NCI-H460 (cell line): ENCODE measurements around the gene TMEM94. TPM values are rescaled to one million over a fixed set of nuclear protein-coding genes. Genes with fewer than 3 reads are reported as not detected.
"Not testable (repeated sequence)": the region's sequence is repeated elsewhere in the genome, so short reads cannot be mapped to it uniquely, and the experiment has no call there.

ENCODE experiments used
- DNase-seq: peaks from one replicate; pipeline ENCODE4 v3.0.0-alpha.2; 2016; ENCODE audit warnings: low read depth; ENCODE audit errors: extremely low read depth
- total RNA-seq: library from RNA; depleted of rRNA; stranded (reverse); fragments of >200 nt; shearing (Covaris generic); gene quantifications from 2 replicates; pipeline ENCODE4 v1.2.3, GENCODE V29; 2014

TMEM94 gene
- total RNA-seq, 1 experiment from 2014 or later: 49.8 TPM

DNA sequence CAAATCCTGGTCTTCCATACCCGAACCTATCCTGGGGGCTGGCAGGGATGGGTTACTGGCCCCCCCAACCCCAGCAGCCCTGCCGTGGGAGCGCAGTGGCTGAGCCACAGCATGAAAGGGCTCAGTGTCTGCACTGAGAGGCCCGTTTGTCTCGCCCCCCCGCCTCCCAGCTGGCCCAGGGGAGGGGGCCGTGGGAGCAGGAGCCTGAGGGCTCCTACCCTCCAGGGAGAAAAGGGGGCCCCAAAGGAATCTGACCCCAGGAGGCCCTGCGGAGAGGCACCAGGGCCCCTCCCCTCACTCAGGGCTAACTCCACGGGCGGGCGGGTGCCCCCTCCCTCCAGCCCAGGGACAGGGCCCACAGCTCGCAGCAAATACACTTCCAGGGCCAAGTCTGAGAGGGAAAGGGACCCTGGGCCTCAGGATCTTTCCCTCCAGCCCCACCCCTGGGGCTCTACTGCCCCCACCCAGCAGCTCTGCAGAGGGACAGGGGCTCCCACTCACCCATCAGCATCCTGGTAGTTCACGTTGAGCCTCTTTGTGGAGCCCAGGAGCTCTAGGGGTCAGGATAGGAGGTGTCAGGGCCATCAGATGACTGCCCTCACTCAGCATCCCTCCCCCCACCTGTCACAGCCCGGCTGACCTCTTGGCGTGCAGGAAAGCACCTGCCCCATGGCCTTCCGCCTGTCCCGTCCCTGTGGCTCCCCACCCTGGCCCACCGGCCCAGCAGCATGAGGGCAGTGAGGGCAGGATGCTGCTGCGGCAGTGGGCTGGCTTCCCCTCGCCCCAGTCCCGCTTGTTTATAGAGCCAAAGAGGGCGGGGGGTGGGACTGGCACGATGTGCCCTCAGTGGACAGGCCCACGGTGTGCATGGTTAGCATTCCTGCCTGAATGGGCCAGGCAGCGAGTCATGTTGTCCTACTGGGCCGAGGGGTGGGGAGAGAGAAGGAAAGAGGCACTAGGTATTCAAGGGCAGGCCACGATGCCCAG is 51.6 kb downstream of the TMEM94 start:
- DNase-seq: no peak

DNA sequence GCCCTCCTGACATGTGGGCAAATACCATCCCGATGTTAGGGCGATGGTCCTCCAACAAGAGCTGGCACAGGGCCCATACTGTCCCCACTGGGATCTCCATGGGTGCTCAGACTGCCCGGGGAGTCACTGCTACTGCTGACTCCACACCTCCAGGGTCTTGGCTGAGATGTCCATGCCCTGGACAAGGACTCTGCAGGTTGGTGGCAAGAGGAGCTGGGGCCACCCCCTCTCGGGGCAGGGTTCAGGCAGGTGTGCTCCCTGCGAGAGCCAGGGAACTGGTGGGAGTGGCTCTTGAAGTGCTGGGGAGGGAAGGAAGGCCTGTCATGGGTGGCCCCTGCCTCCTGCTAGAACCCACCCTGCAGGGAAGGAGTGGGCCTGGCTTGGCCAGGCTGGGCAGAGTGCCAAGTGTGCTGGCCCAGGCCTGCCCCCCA is 52.5 kb downstream of the TMEM94 start:
- DNase-seq: no peak

DNA sequence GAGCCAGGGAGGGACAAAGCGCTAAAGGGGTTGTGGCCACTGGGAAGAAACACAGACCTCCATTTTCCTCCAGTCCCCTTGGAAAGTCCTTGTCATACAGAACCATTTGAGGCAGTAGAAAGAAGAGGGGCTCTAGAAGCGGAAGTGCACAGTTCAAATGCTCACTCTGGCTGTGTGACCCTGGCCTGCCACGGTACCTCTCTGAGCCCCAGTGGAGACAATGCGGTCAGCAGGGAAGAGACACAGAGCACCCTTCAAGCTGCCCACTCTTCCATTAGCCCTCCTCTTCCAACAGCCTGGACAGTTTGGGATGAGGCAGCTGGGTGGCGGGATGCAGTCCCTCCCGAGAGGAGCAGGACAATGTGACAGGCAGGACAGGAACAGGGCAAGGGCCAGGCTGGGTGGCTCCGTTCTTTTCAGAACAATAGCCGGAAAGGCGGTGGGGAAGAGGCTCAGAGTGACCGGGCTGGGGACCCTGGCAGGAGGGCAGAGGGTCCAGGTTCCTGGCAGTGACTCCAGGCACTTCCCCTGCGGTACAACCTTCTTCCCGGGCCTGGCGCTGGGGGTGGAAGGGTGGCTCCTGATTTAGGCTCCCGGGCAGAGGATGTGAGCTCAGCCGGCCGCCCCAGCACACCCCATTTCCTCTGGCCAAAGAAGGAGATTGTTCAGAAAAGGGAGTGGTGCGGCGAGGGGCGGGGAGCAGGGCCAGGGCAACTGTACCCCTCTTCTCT is 53.3 kb downstream of the TMEM94 start:
- DNase-seq: no peak

DNA sequence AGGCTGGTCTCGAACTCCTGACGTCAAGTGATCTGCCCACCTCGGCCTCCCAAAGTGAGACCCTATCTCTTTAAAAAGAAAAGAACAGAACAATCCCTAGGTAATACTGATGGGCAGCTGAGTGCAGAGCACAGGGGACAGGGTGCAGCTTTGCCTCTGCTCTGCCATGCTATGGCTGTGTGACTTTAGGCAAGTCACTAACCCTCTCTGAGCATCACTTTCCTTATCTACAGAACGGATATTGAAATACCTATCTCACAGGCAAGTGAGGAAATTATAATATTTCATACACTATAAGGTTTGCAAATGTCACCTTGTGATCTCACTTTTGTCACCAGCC is 54.8 kb downstream of the TMEM94 start:
- no peak for DNase-seq

DNA sequence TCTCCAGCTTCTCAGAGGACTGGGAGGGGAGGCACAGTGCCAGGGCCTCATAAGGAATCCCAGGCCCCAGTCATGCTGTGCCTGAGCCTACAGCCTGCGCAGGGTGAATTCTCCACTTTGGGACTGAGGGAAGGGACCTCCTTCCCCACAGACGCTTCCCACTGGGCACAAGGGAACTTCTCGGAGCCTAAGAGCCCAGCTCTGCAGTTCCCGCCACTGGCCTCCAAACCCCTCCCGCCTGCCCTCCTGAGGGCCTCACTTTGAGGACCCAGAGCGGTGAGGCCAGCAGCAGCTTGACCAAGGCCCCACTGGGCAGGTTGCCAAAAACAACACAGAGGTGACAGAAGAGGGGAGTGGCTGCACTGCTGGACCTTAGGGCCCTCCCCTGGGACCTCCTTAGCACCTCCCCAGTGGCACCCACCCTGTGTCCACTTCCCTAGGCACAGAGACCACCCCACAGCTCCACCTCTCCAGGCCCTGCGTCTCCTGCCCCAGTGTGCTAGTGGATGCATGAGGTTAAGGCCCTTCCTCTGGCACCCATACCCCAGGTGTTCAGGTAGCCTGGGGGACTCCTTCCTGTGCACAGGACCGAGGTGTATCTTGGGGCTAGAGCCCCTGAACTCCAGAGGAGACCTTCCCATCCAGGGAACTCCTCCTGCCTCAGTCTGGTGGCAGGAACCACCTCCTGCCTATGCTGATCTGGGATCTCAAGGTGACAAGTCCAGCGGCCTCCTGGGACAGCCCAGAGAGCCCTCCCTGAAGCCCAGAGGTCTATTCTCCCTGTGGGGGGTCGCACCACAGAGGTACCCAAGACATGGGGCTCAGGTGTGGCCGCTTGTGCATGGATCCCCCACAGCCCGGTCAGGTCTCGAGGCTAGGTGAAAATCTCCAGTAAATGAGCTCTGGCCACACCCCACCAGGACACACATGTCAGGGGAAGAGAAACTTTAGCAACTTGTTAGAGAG is 55.5 kb downstream of the TMEM94 start:
- no peak for DNase-seq

DNA sequence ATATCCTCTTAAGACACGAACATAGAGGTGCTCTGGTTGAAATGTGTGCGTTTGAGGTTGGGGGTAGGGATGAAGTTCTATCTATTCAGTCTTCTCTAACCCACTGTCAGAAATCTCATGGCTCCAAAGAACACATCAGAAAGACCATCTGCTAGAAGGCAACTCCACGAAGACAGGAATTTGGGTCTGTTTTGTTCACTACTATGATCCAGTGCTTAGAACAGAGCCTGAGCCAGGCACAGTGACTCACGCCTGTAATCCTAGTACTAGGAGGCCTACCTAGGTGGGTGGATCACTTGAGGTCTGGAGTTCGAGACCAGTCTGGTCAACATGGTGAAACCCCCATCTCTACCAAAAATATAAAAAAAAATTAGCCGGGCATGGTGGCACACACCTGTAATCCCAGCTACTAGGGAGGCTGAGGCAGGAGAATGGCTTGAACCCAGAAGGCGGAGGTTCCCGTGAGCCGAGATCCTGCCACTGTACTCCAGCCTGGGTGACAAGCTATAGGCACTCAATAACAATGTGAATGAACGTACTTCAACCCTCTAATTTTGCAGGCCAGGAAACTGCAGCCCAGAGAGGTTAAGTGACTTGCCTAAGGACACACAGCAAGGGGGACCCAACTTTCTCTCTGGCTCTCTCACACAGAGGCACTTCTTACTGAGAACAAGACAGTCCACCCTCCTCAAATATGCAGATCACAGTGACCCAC is 56.6 kb downstream of the TMEM94 start:
- no peak for DNase-seq

DNA sequence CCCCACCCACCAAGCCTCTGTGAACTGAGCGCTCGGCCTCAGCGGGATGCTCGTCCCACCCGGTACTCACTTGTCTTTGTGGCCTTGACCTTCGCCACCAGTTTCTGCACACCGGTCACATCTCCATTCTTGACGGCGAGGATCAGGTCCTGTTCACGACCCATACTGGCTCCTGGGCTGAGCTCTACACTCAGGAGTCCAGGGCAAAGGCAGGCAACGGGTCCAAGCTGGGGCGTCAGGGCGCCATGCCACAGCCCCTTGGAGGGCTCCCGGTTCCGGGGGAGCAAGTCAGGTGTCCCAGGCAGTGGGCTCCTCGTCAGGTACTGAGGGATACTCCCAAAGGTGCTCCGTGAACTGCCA is 57.2 kb downstream of the TMEM94 start:
- no peak for DNase-seq

DNA sequence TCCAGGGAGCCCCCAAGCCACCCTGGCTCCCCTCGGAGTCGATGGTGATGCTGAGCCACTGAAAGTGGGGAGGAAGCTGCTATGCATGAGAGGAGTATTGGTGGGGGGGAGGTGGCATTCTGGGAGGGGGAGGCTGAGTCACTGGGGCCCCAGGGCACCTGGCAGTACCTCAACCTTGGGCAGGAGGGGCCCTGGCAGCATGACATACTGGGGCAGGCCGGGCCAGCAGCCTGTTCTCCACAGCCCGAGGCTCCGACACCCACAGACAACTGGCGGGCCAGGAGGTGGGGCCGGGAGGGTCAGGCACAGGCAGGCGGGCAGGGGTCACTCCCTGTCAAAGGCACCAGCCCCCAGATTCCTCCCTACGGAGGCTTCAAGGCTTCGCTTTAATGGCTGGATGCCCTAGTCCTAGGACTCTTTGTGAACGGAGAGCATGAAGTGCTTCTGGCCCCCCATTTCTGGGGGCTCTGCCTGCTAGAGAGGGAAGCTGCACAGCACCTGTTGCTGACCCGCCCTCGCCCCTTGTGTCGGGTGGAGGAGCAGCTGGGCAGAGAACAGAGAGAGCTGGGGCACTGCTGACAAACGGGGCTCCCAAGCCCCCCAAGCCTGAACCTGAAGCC is 58.0 kb downstream of the TMEM94 start:
- DNase-seq: no peak

DNA sequence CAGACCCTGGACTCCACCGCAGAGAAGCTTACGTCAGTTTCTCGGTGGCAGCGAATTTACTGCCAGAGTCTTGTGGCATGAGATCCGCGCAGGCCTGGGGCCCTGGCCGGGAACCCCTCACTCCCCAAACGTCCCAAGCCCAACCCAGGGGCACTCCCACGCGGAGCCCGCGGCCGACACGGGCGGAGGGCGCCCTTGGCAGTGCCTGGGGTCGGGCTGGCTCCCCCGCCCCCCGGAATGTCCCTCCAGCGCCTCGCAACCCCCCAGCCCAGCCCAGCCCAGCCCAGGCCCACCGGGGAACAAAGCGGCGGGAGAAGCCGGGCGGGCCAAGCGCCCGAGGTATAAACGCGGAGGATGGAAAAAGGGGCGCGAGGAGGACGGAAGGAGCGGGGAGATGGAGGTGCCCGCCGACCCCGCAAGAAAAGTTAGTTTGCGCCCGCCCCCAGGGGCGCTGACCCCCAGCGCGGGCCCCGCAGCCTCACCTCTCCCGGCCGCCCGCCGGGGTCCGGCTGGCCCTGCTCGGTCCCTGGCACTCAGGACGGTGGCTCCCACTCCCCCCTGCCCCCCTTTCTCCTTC is 58.6 kb downstream of the TMEM94 start:
- DNase-seq: no peak

DNA sequence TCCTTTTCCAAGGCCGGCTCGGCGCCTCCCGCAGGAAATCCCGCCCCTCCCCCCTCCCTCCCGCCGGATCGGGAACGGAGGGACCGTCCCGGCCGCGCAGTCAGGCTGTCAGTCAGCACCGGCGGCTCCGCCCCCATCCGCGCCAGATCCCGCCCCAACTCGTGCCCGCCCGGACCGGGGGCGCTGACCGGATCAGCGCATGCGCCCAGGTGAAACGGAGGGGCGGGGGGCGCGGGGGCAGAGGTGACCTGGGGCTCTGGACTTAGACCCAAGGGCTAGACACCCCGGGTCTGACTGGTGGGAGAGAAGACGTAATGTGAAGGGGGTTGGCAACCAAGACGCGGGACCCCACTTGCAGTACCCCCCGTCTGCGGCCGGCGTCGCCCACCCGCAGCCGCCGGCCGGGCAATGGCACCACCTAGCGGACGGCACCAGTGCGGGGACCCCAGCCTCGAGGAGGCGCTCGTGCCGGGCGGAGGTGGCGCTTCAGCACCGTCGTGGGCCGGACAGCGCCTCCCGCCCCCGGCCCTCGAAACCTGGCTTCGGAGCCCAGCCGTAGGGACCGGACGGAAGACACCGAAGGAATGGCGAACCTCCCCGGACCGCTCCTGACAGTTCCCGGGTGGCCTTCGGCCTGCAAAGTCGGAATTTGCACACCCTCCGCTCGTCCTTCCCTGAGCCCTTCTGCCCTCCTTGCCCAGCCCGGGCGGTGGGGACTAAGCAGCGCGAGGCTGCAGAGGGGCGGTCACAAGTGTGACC is 59.2 kb downstream of the TMEM94 start, which contains the start of gene CASKIN2:
Gene CASKIN2, minus strand, starts transcription at position 42 of the 759 bp plus-strand sequence. CDS start 1,733 bp downstream, outside the sequence.
- DNase-seq: peak; percentile 90

DNA sequence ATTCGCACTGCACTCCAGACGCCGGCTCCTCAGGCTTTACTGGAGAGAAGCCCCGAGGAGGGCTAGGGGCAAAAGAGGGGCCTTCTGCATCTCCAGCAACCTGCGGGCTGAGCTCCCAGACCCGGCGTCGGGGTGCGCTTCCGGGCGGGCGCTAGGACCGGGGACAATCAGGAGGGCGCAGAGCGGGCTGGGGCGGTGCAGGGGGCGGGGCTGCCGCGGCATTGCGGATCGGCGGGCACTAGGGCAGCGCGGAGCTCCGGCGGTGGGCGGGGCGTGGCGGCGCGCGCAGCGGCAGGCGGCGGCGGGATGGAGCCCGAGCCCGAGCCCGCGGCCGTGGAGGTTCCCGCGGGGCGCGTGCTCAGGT is 59.8 kb downstream of the TMEM94 start, which contains the start of gene TSEN54:
Gene TSEN54, plus strand, starts transcription at position 274 of the 364 bp plus-strand sequence. Its CDS starts 33 bp downstream, at position 307.
- peak; percentile 89 for DNase-seq

DNA sequence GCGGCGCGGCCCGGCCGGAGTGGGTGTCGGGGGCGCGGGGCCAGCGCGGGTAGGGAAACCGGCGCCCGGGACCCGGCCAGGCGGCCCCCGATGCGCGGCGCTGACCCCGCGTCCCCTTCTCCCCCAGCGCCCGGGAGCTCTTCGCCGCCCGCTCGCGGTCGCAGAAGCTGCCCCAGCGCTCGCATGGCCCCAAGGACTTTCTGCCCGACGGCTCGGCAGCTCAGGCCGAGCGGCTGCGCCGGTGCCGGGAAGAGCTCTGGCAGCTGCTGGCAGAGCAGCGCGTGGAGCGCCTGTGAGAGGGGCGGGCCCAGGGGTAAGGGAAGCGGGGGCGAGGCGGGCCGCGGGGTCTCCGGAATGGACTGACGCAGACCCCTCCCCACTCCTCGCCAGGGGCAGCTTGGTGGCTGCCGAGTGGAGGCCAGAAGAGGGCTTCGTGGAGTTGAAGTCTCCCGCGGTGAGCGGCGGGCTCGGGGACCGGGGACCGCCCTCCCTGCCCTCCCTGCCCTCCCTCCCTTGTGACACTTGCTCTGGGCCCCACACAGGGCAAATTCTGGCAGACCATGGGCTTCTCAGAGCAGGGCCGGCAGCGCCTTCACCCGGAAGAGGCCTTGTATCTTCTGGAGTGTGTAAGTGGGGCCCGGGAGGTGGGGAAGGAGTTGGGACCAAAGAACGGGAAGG is 60.3 kb downstream of the TMEM94 start:
- no peak for DNase-seq

DNA sequence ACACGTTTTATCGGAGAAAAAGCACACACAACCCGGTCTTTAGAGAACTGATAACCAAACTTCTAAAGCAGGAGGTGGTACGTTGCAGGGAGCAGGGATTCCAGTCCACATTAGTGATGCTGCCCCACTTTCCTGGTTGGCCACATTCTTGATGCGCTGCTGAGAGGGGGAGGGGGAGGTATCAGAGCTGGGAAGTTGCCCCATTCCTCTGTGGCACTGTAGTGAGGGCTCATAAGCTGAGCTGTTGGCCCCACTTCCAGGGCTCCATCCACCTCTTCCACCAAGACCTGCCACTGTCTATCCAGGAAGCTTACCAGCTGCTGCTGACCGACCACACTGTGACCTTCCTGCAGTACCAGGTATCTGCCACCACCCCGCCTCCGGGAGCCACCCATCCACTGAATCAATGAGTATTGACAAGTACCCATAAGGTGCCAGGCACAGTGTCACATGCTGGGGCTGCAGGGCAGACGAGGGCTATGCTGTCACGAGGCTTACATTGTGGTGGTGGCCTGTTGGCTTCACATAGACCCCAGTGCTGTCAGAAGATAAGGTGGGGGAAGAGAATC is 60.9 kb downstream of the TMEM94 start:
- no peak for DNase-seq

DNA sequence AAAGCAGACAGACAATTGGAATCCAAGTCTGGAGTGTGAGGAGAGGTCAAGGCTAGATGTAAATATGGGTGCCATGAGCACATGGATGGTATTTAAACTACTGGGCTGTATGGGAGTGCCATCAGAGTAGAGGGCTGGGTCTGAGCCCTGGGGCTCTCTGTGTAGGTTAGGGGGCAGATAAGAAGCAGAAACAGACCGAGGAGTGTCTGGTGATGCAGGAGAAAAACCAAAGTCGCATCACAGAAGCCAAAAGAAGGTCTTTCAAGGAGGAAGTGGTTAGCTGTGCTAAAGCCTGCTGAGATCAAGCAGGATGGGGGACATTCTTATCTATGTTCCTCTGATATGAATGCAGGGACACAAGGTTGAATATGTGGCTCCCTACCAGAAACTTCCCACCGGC is 61.8 kb downstream of the TMEM94 start:
- DNase-seq: no peak

DNA sequence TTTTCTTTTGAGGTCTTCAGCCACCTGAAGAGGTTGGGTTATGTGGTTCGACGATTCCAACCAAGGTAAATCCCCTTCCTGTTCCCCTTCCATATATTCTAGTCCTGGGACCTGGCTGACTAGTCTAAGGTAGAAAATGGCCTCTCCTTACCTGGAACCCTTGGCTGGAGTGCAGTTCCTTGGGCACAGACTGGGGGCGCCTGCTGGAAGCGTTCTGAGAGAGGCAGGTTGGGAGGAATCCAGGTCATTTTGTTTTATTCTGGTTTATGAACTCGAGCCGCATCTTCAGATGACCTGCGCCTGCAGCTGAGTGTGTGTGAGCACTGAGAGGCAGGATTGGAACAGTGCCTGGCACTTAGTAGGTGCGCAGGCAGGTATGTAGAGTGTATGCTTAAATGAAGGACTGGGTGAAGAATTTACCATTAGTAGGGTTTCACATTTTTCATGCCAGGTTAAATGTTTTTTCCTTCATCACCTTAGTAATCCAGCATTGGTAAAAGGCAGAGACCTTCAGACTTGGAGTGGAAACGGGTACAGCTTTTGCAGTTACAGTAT is 62.6 kb downstream of the TMEM94 start:
- DNase-seq: no peak

DNA sequence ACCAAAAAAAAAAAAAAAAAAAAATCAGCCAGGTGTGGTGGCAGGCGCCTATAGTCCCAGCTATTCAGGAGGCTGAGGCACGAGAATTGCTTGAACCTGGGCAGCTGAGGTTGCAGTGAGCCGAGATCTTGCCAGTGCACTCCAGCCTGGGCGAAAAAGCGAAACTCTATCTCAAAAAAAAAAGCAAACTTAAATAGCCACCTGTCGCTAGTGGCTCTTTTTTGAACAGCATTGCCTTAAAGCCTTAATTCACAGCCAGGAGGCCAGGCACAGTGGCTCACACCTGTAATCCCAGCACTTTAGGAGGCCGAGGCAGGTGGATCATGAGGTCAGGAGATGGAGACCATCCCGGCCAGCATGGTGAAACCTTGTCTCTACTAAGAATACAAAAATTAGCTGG is 64.0 kb downstream of the TMEM94 start:
- DNase-seq: not testable (repeated sequence)

DNA sequence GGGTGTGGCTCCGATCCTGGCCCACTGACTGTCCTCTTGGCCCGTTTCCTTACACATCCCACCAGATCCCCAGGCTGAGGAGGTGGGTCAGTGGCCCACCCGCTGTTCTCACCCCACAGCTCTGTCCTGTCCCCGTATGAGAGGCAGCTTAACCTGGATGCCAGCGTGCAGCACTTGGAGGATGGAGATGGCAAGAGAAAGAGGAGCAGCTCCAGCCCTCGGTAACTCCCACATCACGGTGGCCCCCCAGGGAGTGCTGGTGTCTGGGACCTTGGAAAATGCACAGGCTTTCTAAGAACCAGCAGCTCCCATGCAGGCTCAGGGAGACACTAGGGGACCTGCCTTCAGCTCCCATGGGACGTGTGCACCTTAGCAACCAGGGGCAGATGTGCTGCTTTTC is 64.9 kb downstream of the TMEM94 start:
- no peak for DNase-seq
